Endometrial microvascular endothelial cells (primary cell): ENCODE data around the gene KNDC1. TPM values are rescaled to one million over a fixed set of nuclear protein-coding genes. Genes with fewer than 3 reads are reported as not detected.

ENCODE experiments used
- in situ Hi-C: cut with HindIII; loops from 2 replicates; pipeline ENCODE4 v1.10.0; 2017; ENCODE audit warnings: low sequenced_read_pairs, low pct_unique_long_range_greater_than_20kb; ENCODE audit errors: inconsistent ontology term
- total RNA-seq: library from RNA; depleted of rRNA; stranded (reverse); fragments of >200 nt; gene quantifications from one replicate; pipeline ENCODE4 v1.2.3, GENCODE V29; 2015; ENCODE audit errors: inconsistent ontology term

The KNDC1 gene
- total RNA-seq, 1 donor from 2014 or later = not detected

DNA sequence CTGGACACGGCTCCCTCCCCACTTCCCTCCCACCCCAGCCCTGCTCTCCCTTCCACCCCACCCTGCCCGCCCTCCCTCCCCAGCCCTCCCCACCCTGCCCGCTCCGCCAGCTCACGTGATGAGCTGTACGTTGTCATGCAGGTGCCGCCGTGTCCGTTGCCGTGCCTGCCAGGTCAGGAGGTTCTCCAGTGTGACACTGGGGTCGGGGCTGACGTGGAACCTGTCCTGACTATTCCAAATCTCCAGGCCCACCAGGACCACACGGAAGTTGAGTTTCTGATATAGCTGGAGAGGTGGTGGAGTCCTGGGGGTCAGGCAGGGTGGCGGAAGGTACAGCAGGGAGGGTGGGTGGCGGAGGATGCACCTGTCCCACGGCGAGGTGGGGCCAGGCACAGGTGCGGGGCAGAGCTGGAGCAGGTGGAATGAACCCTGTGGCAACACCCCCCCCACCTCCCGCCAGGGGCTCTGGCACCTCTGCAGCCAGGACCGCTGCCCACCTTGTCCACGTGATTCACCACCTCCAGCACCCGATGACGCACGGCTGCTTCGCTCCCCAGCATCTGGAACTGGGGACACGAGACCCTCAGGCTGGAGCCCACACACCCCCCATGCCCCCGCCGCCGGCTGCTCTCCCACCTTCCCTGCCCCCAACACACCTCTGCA lies 112.4 kb downstream of the KNDC1 start:
- in situ Hi-C loops = no loop called here

DNA sequence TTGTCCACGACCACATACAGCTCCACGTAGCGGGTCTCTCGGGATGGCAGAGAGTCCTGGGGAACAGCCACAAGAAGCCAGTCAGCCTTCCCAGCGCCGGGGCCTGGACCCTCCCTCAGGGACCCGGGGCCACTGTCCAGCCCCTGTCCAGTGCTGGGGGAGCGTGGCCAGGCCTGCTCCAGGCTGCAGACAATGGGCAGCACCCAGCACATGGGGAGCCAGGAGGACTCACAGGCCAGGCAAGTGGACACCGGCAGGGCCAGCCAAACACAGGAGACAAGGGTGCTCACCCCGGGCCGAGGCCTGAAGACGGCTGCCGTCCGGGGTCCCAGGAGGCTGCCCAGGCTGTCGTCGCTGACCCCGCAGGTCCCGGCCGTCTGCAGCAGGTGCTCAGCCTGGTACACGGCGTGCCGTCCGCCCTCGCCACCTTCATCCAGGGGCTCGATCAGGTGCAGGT lies 113.0 kb downstream of the KNDC1 start:
- in situ Hi-C loops = no loop called here

DNA sequence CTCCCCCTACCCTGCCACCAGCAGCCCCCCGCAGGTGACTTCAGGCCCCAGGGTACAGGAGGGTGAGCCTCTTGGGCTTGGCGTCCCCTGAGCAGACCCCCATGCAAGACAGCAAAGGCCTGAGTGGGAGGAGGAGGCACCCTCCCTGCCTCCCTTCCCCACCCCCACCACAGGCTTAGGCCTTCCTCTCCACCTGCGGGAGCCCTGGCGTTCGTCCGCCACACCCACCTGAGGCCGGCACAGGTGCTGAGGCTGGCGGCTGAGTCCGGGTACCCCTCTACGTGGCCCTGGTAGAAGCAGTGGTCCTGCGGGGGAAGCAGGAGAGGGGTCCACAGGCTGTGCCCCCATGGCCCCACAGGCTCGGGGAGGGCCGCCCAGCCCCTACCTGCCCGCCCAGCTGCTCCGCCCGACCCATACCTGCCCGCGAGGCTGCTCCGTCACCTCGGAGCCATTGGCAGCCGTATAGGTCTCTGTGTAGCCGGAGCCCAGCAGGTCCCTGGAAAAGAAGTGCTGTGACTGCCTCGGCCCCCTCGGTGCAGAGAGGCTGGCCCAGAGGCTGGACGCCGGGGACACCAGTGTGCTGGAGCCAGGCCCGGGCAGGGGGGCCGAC lies 113.6 kb downstream of the KNDC1 start:
- in situ Hi-C loops = no loop called here

DNA sequence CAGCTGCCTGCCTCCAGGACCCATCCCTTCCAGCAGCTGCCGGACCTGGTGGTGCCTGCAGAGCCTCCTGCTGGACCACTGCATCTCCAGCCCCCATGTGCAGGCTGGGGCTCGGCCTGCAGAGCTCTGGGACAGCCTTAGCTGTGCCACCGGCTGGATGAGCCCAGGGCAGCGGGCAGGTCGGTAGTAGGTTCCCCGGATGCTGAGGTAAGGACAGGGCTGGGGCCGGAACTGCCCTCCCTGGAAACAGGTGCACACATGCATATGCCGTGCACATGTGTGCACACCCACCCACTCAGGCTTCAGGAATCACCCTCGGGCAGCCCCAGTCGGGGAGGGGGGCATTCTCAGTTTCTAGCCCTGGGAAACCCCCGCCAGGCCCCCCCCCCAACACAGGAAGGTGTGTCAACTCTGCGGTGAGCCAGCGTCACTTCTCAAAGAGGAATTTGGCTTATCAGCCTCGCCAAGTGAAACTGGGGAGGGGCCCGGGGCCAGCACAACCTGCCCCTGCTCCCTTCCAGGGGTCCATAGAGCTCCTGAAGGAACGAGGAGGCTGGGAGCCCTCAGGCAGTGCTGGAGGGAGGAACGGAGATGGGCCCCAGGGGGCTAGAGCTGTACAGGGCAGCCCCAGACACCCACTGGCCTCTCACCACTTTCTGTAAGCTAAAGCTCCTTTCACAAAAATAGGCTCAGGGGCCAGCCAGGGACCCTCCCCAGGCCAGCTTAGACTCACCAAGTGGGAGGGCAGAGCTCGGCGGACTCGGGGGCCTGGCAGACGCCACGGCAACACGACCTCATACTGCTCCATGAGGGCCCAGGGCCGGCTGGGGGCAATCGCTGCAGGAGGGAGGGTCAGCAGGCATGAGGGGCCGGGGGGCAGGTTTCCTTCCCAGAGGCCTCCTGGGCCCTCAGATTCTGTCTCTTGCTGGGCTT lies 115.0 kb downstream of the KNDC1 start:
- in situ Hi-C loops = no loop called here

DNA sequence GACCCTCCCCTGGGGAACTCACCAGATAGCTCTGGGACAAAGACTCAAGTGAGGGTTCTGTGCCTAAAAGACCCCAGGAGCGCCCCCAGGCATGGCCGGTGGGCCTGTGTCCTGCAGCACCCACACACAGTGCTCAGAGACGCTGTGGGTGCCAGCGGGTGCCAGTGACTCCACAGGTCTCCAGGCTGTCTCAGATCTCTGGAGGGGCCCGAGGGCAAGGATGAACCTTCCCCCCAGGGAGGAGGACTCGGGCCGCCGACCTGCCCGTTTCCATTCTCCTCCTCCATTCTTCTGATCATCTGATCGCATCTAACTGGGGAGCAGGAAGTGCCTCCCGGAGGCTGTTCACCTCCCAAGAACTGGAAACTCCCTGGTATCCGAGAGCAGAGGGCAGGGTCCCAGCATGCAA lies 115.7 kb downstream of the KNDC1 start:
- in situ Hi-C loops = no loop called here

Other genes starting within 250 kb of the KNDC1 start
- gene CFAP46, start 217.6 kb upstream of the KNDC1 start, total RNA-seq = 0.09 TPM
- not detected for gene ADGRA1, start 72.3 kb upstream of the KNDC1 start, total RNA-seq
- gene UTF1, start 70.0 kb downstream of the KNDC1 start, total RNA-seq = not detected
- not detected for gene VENTX, start 77.6 kb downstream of the KNDC1 start, total RNA-seq
- 11.6 TPM for gene ADAM8, start 116.6 kb downstream of the KNDC1 start, total RNA-seq
- gene TUBGCP2, start 148.7 kb downstream of the KNDC1 start, total RNA-seq = 63.8 TPM
- gene ZNF511, start 148.7 kb downstream of the KNDC1 start, total RNA-seq = 35.9 TPM
- not detected for gene CALY, start 176.7 kb downstream of the KNDC1 start, total RNA-seq
- not detected for gene PRAP1, start 187.2 kb downstream of the KNDC1 start, total RNA-seq
- gene FUOM, start 197.8 kb downstream of the KNDC1 start, total RNA-seq = 9.9 TPM
- 136 TPM for gene ECHS1, start 213.1 kb downstream of the KNDC1 start, total RNA-seq
- 9.3 TPM for gene PAOX, start 219.0 kb downstream of the KNDC1 start, total RNA-seq
- 28.0 TPM for gene MTG1, start 233.9 kb downstream of the KNDC1 start, total RNA-seq